H9 (cell line): ENCODE data around the gene HIP1R. TPM values are rescaled to one million over a fixed set of nuclear protein-coding genes. Genes with fewer than 3 reads are reported as not detected.

Experiments
- DNase-seq: peaks from one replicate; pipeline ENCODE4 v3.0.0-alpha.2; 2017
- H2AFZ ChIP-seq: one replicate; pipeline ENCODE4 v1.6.1; 2013; ENCODE audit warnings: mild to moderate bottlenecking, low read length, control low read depth, moderate library complexity
- H2AK5ac ChIP-seq: 2 replicates; pipeline ENCODE4 v1.6.1; 2013; ENCODE audit warnings: low read length, control low read depth, mixed read lengths; ENCODE audit not compliant: insufficient read length
- H2BK120ac ChIP-seq: one replicate; pipeline ENCODE4 v1.6.1; 2013; ENCODE audit warnings: low read depth, mild to moderate bottlenecking, low read length, control low read depth, inconsistent platforms; ENCODE audit not compliant: poor library complexity, severe bottlenecking
- H2BK12ac ChIP-seq: 2 replicates; pipeline ENCODE4 v1.6.1; 2013; ENCODE audit warnings: low read length, control low read depth, mixed read lengths, low read depth; ENCODE audit not compliant: insufficient read length
- H2BK15ac ChIP-seq: 2 replicates; pipeline ENCODE4 v1.6.1; 2013; ENCODE audit warnings: low read depth, low read length, control low read depth
- H2BK20ac ChIP-seq: one replicate; pipeline ENCODE4 v1.6.1; 2013; ENCODE audit warnings: low read depth, mild to moderate bottlenecking, low read length, control low read depth, inconsistent platforms; ENCODE audit not compliant: poor library complexity, severe bottlenecking
- H2BK5ac ChIP-seq: 2 replicates; pipeline ENCODE4 v1.6.1; 2013; ENCODE audit warnings: low read length, control low read depth, mixed read lengths; ENCODE audit not compliant: insufficient read length
- H3K14ac ChIP-seq: 2 replicates; pipeline ENCODE4 v1.6.1; 2013; ENCODE audit warnings: low read length, control low read depth; ENCODE audit not compliant: insufficient read depth
- H3K18ac ChIP-seq: 2 replicates; pipeline ENCODE4 v1.6.1; 2013; ENCODE audit warnings: low read depth, mild to moderate bottlenecking, mixed read lengths, low read length, control low read depth; ENCODE audit not compliant: insufficient read length
- H3K23ac ChIP-seq: 2 replicates; pipeline ENCODE4 v1.6.1; 2013; ENCODE audit warnings: low read length, control low read depth, mixed read lengths, low read depth; ENCODE audit not compliant: insufficient read length
- H3K23me2 ChIP-seq: 2 replicates; pipeline ENCODE4 v1.6.1; 2013; ENCODE audit warnings: low read depth, mild to moderate bottlenecking, mixed read lengths, low read length, control low read depth; ENCODE audit not compliant: insufficient read length, poor library complexity, severe bottlenecking
- H3K27ac ChIP-seq: 2 replicates; pipeline ENCODE4 v1.5.1; 2013; ENCODE audit warnings: low read length, control low read depth, mixed read lengths, low read depth; ENCODE audit not compliant: insufficient read length
- H3K27me3 ChIP-seq: 2 replicates; pipeline ENCODE4 v1.6.1; 2013; ENCODE audit warnings: low read length, control low read depth, inconsistent platforms; ENCODE audit not compliant: insufficient read depth
- H3K4ac ChIP-seq: 2 replicates; pipeline ENCODE4 v1.6.1; 2013; ENCODE audit warnings: low read depth, mild to moderate bottlenecking, control low read depth, inconsistent platforms, low read length, moderate library complexity
- H3K4me1 ChIP-seq: 2 replicates; pipeline ENCODE4 v1.6.1; 2013; ENCODE audit warnings: low read length, control low read depth, inconsistent platforms; ENCODE audit not compliant: insufficient read depth
- H3K4me2 ChIP-seq: 2 replicates; pipeline ENCODE4 v1.6.1; 2013; ENCODE audit warnings: low read length, control low read depth, mixed read lengths; ENCODE audit not compliant: insufficient read length, insufficient read depth
- H3K56ac ChIP-seq: 2 replicates; pipeline ENCODE4 v1.6.1; 2013; ENCODE audit warnings: low read depth, mild to moderate bottlenecking, mixed read lengths, low read length, control low read depth; ENCODE audit not compliant: insufficient read length
- H3K79me1 ChIP-seq: 2 replicates; pipeline ENCODE4 v1.6.1; 2013; ENCODE audit warnings: low read depth, mild to moderate bottlenecking, moderate library complexity, low read length, control low read depth, inconsistent platforms; ENCODE audit not compliant: insufficient read depth, poor library complexity, severe bottlenecking
- H3K79me2 ChIP-seq: 2 replicates; pipeline ENCODE4 v1.6.1; 2013; ENCODE audit warnings: low read length, control low read depth, inconsistent platforms; ENCODE audit not compliant: insufficient read depth
- H3K9ac ChIP-seq: 2 replicates; pipeline ENCODE4 v1.6.1; 2013; ENCODE audit warnings: low read length, control low read depth, mixed read lengths; ENCODE audit not compliant: insufficient read length; ENCODE audit errors: extremely low read depth
- H3K9me3 ChIP-seq: one replicate; pipeline ENCODE4 v1.6.1; 2013; ENCODE audit warnings: low read depth, low read length, inconsistent platforms; ENCODE audit not compliant: control insufficient read depth
- H3T11ph ChIP-seq: one replicate; pipeline ENCODE4 v1.6.1; 2013; ENCODE audit warnings: mild to moderate bottlenecking, low read length, control low read depth, inconsistent platforms
- H4K20me1 ChIP-seq: one replicate; pipeline ENCODE4 v1.6.1; 2013; ENCODE audit not compliant: control insufficient read depth, insufficient read length, insufficient read depth
- H4K5ac ChIP-seq: 2 replicates; pipeline ENCODE4 v1.6.1; 2013; ENCODE audit warnings: low read depth, mild to moderate bottlenecking, mixed read lengths, low read length, control low read depth; ENCODE audit not compliant: insufficient read length
- H4K8ac ChIP-seq: replicated peaks from 2 replicates; pipeline ENCODE4 v1.6.1; 2013; ENCODE audit warnings: low read length, control low read depth, mixed read lengths, low read depth; ENCODE audit not compliant: insufficient read length
- H4K91ac ChIP-seq: 2 replicates; pipeline ENCODE4 v1.6.1; 2013; ENCODE audit warnings: low read depth, mild to moderate bottlenecking, moderate library complexity, mixed read lengths, low read length, control low read depth; ENCODE audit not compliant: insufficient read length
- H3K27ac Mint-ChIP-seq, 3 experiments: 2 replicates in 2 of 3; 3 replicates in 1 of 3; pipeline ENCODE4 v1.8.0; 2020 to 2021; ENCODE audit warnings: mixed read lengths in 3 of 3, mild to moderate bottlenecking in 1 of 3, moderate library complexity in 1 of 3
- H3K27me3 Mint-ChIP-seq: 2 replicates; pipeline ENCODE4 v1.8.0; 2021; ENCODE audit warnings: low read depth, mild to moderate bottlenecking, moderate library complexity, mixed read lengths
- H3K36me3 Mint-ChIP-seq, 3 experiments: 2 replicates in 2 of 3; 3 replicates in 1 of 3; pipeline ENCODE4 v1.8.0; 2020 to 2021; ENCODE audit warnings: low read depth in 3 of 3, mixed read lengths in 3 of 3; ENCODE audit not compliant: insufficient read depth in 1 of 3
- H3K4me1 Mint-ChIP-seq, 2 experiments: 2 replicates each; pipeline ENCODE4 v1.8.0; 2020; ENCODE audit warnings: mixed read lengths in 2 of 2
- H3K4me3 Mint-ChIP-seq, 2 experiments: 2 replicates in 1 of 2; 3 replicates in 1 of 2; pipeline ENCODE4 v1.8.0; 2020 to 2021; ENCODE audit warnings: mild to moderate bottlenecking in 2 of 2, mixed read lengths in 2 of 2, moderate library complexity in 1 of 2
- H3K9me3 Mint-ChIP-seq, 2 experiments: 2 replicates in 1 of 2; 3 replicates in 1 of 2; pipeline ENCODE4 v1.8.0; 2020; ENCODE audit warnings: mild to moderate bottlenecking in 2 of 2, mixed read lengths in 2 of 2, moderate library complexity in 1 of 2
- CTCF ChIP-seq: fragments of 200-600 bp; sonication (generic); conservative IDR thresholded peaks from 3 replicates; pipeline ENCODE4 v1.8.0; 2021; ENCODE audit warnings: antibody characterized with exemption, mild to moderate bottlenecking
- WGBS: extraction: QIAGEN DNeasy Blood & Tissue Kit; methylation state at CpG from one replicate; pipeline ENCODE4 v1.1.7; 2013; ENCODE audit warnings: missing lambda C conversion rate, low lambda C conversion rate, mixed read lengths; ENCODE audit not compliant: insufficient read length; ENCODE audit errors: extremely low coverage; 5-methylcytosine and 5-hydroxymethylcytosine counted together
- total RNA-seq: library from RNA; stranded (reverse); gene quantifications from 2 replicates; pipeline ENCODE4 v1.2.1, GENCODE V29; 2021

The HIP1R gene
- total RNA-seq, 1 experiment from 2014 or later: 17.4 TPM

GRCh38 chr12:122865268-122866231 lies 30.3 kb downstream of the HIP1R start:
- H3K79me1 ChIP-seq: no peaks in the 10 kb centered on the region
- no peaks in the 10 kb centered on the region for H3K9me3 ChIP-seq
- H2AK5ac ChIP-seq: no peak overlapping the region
- peak; percentile 27; the same call in 1 of the 3 replicates for TF ChIP-seq CTCF
- no peak overlapping the region for H4K91ac ChIP-seq
- Mint-ChIP-seq H3K9me3 (no peaks in the 10 kb centered on the region), H3K27ac (no peak overlapping the region), H3K4me3 (no peak overlapping the region), H3K27me3 (peaks cover 85% of the 10 kb centered on the region), H3K4me1 (peaks cover 0 to 2% of the 10 kb centered on the region in 2 experiments; a peak in 1 of 4 replicates), H3K36me3 (peaks cover 21 to 32% (median 25%) of the 10 kb centered on the region in 3 experiments)
- no peak overlapping the region for H3K14ac ChIP-seq
- H4K5ac ChIP-seq: no peak overlapping the region
- no peak overlapping the region for H2BK15ac ChIP-seq
- H3K27me3 ChIP-seq: peaks cover 19% of the 10 kb centered on the region
- H3K56ac ChIP-seq: no peak overlapping the region
- H2BK20ac ChIP-seq: no peak overlapping the region
- no peaks in the 10 kb centered on the region for H3K23me2 ChIP-seq
- no peak overlapping the region for H3K9ac ChIP-seq
- H2AFZ ChIP-seq: no peak overlapping the region
- H3K4ac ChIP-seq: no peak overlapping the region
- no peak overlapping the region for H4K8ac ChIP-seq
- no peak overlapping the region for H3K18ac ChIP-seq
- peaks cover 2% of the 10 kb centered on the region for H4K20me1 ChIP-seq
- no CpG with 5 or more reads among the region's 43 CpGs for WGBS
- H3K79me2 ChIP-seq: no peaks in the 10 kb centered on the region
- no peak overlapping the region for H2BK120ac ChIP-seq
- H3K23ac ChIP-seq: no peak overlapping the region
- no peak overlapping the region for H3T11ph ChIP-seq
- H3K4me1 ChIP-seq: no peaks in the 10 kb centered on the region
- no peak for DNase-seq
- no peak overlapping the region for H3K4me2 ChIP-seq
- H2BK5ac ChIP-seq: no peak overlapping the region
- H2BK12ac ChIP-seq: no peak overlapping the region
- no peak overlapping the region for H3K27ac ChIP-seq
